ENCODE data around the gene CDC42BPA.
"Not testable (repeated sequence)": the region's sequence is repeated elsewhere in the genome, so short reads cannot be mapped to it uniquely, and the experiment has no call there.

CDC42BPA gene

DNA sequence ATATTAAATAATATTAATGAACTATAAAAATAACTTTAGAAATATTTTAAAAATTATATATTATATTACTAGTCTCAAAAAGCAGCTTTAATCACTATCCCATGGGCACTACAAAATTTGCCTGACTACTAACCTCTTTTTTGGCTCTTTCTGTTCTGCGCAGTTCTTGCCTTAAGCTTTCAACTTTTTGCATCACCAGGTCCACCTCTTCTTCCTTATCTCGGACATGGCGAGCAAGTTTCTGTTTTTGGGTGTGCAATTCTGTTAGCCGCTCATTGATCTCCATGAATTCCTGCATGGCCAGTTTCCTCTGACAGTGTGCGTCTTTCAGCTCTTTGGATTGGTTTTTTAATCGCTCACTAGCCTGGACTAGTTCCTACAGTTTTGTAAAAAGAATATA, 205.8 kb downstream of the CDC42BPA start:
- POLR2A ChIA-PET (ENCODE audit: low non-redundant PET), result no interaction called here
- H3K27ac ChIP-seq, result no peak overlapping the region
- no peak for TF ChIP-seq CTCF (conservative IDR thresholded peaks at IDR 0.05; ENCODE audit: low read depth)
- CTCF ChIA-PET, result interaction anchor here (0.6 kb wide), 4 partner anchors 80 to 1332 kb away, joined by 3 to 6 read pairs (median 4); no protein-coding TSS in a partner anchor
- DNase-seq (ENCODE audit: low spot score), result no peak

DNA sequence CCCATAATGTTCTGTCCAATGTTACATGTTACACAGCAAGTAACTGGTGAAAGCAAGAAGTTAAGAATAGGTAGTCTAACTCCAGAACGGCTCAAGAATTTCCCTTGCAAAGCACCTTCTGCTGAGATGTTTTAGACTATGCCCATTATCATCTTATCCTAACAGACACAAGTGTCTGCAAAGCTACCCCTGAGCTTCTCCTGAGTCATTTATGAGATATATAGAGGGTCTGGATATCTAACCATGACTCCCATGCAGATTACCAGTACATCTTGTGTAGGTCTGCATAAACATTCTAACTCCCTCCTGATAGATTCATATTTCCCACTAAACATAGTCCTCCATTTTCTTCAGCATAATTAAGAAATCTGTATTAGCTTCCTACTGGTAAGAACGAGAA, 206.5 kb downstream of the CDC42BPA start:
- no peak for DNase-seq (ENCODE audit: low spot score)
- CTCF ChIA-PET, result interaction anchor here (0.6 kb wide), 2 partner anchors 79 to 147 kb away, joined by 3 read pairs; no protein-coding TSS in a partner anchor
- TF ChIP-seq CTCF (conservative IDR thresholded peaks at IDR 0.05; ENCODE audit: low read depth), result no peak
- no peak overlapping the region for H3K27ac ChIP-seq
- POLR2A ChIA-PET (ENCODE audit: low non-redundant PET), result no interaction called here

DNA sequence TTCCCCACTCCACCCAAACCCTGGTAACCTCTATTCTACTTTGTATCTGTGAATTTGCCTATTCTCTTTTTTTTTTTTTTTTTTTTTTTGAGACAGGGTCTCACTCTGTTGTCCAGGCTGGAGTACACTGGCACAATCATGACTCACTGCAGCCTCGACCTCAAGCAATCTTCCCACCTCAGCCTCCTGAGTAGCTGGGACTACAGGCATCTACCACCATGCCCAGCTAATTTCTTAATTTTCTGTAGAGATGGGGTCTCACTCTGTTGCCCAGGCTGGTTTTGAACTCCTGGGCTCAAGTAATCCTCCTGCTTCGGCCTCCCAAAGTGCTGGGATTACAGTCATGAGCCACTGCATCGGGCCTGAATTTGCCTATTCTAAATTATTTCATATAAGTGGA, 213.0 kb downstream of the CDC42BPA start:
- DNase-seq (ENCODE audit: low spot score); CTCF ChIA-PET; H3K27ac ChIP-seq; POLR2A ChIA-PET (ENCODE audit: low non-redundant PET): not testable (repeated sequence)

DNA sequence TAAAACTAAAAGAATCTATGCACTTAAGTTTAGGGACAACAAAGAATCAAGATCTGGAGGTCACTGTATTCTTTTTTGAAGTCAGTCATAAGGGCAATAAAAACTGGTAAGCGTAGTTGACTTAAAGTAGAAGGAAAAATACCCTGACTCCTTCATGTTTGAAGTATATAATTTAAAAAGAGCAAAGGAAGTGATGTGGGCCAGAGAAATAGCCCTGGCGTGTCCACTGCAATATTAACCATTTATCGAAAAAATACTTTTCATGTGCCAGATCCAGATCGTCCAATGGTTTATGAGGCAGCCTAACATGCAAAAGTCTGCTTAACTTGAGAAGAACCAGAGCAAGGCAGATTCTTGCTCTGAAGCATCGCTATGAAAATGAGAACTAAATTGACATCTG, 216.2 kb downstream of the CDC42BPA start:
- DNase-seq (ENCODE audit: low spot score), result no peak
- ChIA-PET POLR2A (ENCODE audit: low non-redundant PET) (no interaction called here), CTCF (no interaction called here)
- no peak for TF ChIP-seq CTCF (conservative IDR thresholded peaks at IDR 0.05; ENCODE audit: low read depth)
- no peak overlapping the region for H3K27ac ChIP-seq

- DNase-seq (ENCODE audit: low spot score), result no peak
- ChIA-PET CTCF (interaction anchor here (1.2 kb wide), 1 partner anchor 154 kb away, joined by 5 read pairs; the partner anchor contains the start of gene COQ8A), POLR2A (ENCODE audit: low non-redundant PET) (no interaction called here)
- H3K27ac ChIP-seq, result no peak overlapping the region
- TF ChIP-seq CTCF (conservative IDR thresholded peaks at IDR 0.05; ENCODE audit: low read depth), result no peak
Observed at GRCh38 chr1:227094249-227094966, 223.9 kb downstream of the CDC42BPA start.

DNA sequence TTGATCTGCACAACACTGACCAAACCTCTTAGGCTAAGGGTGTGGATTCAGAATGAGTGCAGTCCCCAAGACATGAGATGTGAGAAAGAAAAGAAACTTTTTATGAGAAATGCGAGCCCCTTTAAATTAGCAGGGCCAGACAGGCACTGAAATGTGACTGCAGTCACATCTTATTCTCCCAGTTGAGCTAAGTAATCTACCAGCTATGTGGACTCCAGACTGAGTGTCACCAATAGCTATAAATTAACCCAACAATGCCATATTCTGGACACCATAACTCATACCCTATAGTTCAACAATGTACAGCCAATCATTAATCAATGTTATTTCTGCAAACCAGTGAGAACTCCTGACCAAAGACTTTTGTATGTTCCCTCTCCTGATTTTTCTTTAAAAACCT, 225.0 kb downstream of the CDC42BPA start:
- CTCF ChIA-PET, result no interaction called here
- no peak for TF ChIP-seq CTCF (conservative IDR thresholded peaks at IDR 0.05; ENCODE audit: low read depth)
- no peak for DNase-seq (ENCODE audit: low spot score)
- POLR2A ChIA-PET (ENCODE audit: low non-redundant PET), result no interaction called here
- H3K27ac ChIP-seq, result no peak overlapping the region

- H3K27ac ChIP-seq, result no peak overlapping the region
- ChIA-PET CTCF (no interaction called here), POLR2A (ENCODE audit: low non-redundant PET) (interaction anchor here (0.6 kb wide), 1 partner anchor 11 kb away, joined by 3 read pairs; no protein-coding TSS in a partner anchor)
- no peak for DNase-seq (ENCODE audit: low spot score)
- no peak for TF ChIP-seq CTCF (conservative IDR thresholded peaks at IDR 0.05; ENCODE audit: low read depth)
Observed at GRCh38 chr1:227092069-227092468, 226.2 kb downstream of the CDC42BPA start.
